HT1080 (cell line): ENCODE data around the gene HCST. TPM values are rescaled to one million over a fixed set of nuclear protein-coding genes. Genes with fewer than 3 reads are reported as not detected.
"Not testable (repeated sequence)": the region's sequence is repeated elsewhere in the genome, so short reads cannot be mapped to it uniquely, and the experiment has no call there.

Experiments
- DNase-seq: peaks from one replicate; pipeline ENCODE4 v3.0.0-alpha.2; 2015; ENCODE audit warnings: low read depth
- polyA plus RNA-seq, 2 experiments: library from polyadenylated mRNA; depleted of rRNA; stranded (reverse); fragments of >200 nt; gene quantifications; 2 replicates each; pipeline ENCODE4 v1.2.3, GENCODE V29; 2015
- total RNA-seq: library from RNA; depleted of rRNA; stranded (reverse); fragments of >200 nt; shearing (Covaris generic); gene quantifications from 2 replicates; pipeline ENCODE4 v1.2.3, GENCODE V29; 2014; rRNA removed

HCST gene, protein sequence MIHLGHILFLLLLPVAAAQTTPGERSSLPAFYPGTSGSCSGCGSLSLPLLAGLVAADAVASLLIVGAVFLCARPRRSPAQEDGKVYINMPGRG
- not detected in 2 replicates for total RNA-seq
- polyA plus RNA-seq (2015; cell fraction: cytosol; rRNA removed): not detected in 2 replicates
- not detected in 2 replicates for polyA plus RNA-seq (2015; cell fraction: nucleus; rRNA removed)

DNA sequence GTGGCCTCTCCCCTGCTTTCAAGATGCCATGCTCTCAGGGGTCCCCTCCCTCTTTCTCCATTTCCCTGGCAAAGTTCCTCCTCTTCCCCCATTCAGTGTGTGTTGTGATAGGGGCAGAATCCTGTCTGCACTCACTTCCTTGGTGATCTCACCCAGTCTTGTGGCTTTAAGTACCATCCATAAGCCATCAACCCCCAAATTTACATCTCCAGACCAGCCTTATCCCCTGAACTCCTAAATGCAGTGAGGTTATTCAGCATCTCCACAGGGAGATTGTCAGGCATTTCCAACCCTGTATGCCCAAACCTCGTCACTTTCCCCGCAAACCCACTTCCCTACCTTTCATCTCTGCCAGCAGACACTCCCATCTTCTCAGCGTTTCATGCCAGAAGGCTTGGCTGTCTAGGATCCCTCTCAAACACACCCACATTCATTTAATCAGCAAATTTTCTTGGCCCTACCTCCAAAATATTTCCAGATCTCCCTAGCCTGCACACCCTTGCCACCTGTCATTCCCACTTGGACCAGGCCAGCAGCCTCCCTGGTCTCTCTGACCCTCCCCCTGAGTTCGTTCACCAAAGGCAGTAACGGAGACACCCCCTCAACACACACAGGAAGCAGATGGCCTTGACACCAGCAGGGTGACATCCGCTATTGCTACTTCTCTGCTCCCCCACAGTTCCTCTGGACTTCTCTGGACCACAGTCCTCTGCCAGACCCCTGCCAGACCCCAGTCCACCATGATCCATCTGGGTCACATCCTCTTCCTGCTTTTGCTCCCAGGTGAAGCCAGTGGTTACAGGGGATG, at the start of gene HCST:
Gene HCST, plus strand, starts transcription at position 676 of the 808 bp plus-strand sequence. Its CDS starts 65 bp downstream, at position 741.
- DNase-seq: no peak

DNA sequence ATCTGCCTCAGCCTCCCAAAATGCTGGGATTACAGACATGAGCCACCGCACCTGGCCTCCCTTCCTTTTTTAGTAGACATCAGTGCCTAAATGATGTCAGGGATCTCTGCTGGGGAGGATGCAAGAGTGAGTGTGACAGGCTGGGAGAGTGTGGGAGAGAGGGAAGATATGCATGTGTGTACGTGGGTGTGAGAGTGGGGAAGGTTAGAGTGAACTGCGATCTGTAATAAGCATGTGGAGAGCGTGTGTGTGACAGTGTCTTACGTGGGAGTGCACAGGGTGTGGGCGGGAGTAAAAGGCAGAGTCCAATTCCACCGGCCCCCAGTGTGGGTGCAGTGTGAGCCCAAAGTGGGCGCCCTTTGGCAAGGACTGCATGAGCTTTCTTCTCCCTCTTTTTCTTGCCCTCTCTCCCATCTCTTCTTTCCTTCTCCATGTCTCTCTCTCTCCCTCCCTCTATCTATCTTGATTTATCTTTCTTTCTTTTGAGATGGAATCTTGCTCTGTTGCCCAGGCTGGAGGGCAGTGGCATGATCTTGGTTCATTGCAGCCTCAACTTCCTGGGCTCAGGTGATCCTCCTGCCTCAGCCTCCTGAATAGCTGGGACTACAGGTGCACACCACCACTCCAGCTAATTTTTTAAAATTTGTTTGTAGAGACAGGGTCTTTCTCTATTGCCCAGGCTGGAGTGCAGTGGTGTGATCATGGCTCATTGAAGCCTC, 49.1 kb upstream of the HCST start:
- no peak for DNase-seq

DNA sequence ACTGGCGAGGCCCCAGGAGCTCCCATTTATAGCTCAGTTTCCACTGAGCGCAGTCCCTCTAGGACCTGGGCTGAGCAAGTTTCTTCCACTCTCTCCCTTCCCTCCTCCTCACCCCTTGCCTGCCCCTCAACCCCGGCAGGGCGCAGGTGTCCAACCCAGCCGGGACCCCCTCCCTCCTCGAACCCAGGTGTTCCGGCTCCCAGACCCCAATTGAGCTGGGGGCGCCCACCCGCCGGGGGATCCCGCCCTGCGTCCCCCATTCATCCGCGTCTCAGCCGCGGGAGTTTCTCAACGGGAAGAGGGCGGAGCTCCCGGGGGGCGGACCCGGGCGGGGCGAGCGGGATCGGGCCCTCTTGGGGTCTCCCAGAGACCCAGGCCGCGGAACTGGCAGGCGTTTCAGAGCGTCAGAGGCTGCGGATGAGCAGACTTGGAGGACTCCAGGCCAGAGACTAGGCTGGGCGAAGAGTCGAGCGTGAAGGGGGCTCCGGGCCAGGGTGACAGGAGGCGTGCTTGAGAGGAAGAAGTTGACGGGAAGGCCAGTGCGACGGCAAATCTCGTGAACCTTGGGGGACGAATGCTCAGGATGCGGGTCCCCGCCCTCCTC, 45.7 kb upstream of the HCST start, which contains the start of gene KIRREL2:
Gene KIRREL2, plus strand, starts transcription at position 366 of the 604 bp plus-strand sequence. Its CDS starts 209 bp downstream, at position 575.
- no peak for DNase-seq

DNA sequence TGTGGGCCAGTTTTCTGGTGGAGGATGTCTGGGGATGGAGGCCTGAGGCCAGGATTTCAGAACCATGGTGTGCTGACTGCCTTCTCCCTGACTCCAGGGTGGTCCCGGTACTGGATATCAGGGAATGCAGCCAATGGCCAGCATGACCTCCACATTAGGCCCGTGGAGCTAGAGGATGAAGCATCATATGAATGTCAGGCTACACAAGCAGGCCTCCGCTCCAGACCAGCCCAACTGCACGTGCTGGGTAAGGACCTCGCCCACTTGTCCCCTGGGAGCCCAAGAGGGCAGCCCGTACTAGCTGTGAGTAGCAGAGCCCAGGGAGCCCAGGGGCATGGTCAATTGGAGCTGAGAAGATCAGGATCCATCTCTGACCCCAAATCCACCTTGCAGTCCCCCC, 44.0 kb upstream of the HCST start:
- DNase-seq: no peak

DNA sequence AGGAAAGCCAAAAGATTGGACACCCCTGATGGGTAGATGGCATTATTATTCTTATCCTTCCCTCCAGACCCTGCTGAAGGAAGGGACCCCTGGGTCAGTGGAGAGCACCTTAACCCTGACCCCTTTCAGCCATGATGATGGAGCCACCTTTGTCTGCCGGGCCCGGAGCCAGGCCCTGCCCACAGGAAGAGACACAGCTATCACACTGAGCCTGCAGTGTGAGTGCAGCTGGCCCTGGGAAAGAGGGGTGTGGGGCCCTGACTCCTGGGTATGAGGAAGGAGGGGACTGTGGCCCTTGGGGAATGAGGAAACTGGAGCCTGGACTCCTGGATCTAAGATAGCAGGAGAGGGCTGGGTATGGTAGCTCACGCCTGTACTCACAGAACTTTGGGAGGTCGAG, 42.9 kb upstream of the HCST start:
- DNase-seq: no peak

DNA sequence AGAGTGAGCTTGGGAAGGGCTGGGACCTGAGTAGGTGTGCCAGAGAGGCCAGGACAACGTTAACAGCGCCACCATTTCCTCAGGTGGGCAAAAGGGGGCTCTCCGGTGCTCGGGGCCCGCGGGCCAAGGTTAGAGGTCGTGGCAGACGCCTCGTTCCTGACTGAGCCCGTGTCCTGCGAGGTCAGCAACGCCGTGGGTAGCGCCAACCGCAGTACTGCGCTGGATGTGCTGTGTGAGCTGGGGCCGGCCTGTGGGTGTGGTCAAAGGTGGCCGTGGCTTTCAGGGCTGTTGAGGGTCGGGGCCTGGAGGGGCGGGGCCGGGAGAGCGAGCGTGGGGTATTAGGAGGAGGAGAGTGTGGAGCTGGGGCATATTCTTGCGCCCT, 41.9 kb upstream of the HCST start:
- DNase-seq: no peak

DNA sequence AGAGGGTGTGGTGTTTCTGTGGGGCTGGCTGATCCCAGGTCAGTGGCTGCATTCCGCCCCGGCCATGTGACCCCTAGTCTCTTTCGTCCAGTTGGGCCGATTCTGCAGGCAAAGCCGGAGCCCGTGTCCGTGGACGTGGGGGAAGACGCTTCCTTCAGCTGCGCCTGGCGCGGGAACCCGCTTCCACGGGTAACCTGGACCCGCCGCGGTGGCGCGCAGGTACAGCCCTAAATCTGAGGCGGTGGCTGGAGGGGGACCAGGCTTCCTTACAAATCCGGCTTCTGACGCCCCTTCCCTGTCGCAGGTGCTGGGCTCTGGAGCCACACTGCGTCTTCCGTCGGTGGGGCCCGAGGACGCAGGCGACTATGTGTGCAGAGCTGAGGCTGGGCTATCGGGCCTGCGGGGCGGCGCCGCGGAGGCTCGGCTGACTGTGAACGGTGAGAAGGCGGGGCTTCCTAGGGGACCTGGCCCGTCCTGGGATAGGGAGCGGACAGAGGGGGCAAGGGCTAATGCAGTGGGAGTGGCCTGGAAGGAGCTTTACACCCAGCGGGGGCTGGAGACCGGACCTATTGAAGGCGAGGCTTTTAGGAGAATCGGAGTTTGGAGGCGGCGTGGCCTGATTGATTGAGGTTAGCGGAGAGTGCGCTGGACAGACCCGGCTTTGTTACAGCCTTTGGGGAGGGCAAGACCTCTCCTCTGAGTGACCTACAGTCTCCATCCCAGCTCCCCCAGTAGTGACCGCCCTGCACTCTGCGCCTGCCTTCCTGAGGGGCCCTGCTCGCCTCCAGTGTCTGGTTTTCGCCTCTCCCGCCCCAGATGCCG, 41.3 kb upstream of the HCST start:
- DNase-seq: no peak

DNA sequence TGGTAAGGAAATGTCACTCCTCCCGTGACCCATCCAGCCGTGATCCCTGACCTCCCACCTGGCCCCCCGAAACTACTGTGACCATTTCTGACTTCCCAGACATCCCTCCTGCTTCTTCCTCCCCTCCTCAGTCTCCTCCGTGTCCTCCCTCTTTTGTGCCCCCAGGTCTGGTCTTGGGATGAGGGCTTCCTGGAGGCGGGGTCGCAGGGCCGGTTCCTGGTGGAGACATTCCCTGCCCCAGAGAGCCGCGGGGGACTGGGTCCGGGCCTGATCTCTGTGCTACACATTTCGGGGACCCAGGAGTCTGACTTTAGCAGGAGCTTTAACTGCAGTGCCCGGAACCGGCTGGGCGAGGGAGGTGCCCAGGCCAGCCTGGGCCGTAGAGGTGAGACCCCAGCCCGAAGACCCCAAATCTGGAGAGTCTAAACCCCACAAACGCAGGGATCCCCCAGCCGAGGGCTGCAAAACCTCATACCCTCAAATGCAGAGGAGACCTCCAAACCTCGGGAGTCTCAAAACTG, 40.6 kb upstream of the HCST start:
- DNase-seq: no peak

DNA sequence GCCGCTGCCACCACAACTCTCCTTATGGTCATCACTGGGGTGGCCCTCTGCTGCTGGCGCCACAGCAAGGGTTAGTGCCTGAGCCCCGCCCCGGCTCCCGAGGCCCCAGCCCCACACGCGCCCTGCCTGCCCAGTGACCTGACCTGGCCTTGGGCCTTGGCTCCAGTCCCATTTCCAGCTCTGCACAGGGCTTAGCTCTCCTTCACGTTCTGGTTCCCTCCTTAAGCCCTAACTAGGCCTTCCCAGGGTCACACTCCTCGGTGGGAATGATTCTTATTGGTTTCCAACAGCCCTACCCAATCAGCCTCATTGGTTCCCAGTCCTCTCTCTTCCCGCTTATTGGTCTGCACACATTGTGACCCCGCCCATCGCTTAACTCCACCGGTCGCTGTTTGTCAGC, 39.8 kb upstream of the HCST start:
- no peak for DNase-seq

DNA sequence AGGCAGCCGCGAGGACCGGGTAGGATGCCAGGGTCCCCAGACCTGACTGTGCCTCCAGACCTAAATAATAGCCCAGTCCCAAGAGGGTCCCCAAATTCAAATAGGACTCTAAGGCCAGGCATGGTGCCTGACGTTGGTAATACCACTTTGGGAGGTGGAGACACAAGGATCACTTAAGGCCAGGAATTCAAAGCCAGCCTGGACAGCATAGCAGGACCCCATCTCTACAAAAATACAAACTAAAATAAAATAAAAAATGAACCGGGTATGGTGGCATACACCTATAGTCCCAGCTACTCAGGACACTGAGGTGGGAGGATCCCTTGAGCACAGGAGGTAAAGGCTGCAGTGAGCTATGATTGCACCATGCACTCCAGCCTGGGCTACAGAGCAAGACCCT, 39.3 kb upstream of the HCST start:
- DNase-seq: no peak

DNA sequence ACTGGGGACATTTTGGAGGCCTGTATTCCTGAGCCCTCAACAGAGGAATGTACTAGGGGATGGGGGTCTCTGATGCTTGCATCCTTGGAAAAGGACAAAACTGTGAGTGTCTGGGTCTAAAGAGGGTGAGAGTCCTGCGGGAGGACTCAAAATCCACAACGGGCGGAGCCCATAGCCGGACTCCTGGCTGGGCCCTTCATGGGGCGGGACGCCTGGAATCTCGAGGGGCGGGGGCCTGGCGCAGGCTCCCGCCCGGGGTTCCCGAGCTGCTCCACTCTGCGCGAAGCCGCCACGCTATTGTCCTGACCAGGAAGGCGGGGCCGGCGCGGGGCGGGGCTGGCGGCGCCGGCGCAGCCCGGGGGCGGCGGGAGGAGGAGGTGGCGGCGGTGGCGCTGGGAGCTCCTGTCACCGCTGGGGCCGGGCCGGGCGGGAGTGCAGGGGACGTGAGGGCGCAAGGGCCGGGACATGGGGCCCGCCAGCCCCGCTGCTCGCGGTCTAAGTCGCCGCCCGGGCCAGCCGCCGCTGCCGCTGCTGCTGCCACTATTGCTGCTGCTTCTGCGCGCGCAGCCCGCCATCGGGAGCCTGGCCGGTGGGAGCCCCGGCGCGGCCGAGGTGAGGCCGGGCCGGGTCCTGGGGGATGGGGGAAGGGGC, 34.0 kb upstream of the HCST start, which contains the start of gene APLP1:
Gene APLP1, plus strand, starts transcription at position 403 of the 651 bp plus-strand sequence. Its CDS starts 63 bp downstream, at position 466.
- no peak for DNase-seq

DNA sequence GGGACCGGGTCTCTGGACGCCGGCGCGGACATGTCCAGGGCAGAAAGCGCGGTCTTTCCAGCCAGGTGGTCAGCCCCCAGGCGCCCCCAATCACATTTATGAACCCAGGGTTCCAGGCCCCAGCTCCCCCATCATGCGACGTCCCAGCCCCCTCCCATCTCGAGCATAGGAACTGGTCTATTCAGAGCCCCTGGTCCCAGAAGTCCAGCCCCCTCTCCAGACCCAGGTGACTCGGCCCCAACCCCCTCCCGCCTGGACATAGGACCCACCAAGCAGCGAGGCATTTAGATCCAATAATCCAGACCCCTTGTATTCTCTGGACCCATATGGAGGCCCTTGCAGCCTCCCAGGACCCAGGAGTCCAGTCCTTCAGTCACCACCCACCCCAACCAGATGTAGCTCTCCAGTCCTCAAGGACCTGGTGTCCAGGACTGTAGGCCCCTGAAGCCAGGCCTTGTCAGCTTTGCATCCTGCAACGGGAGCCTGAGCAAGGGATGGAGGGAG, 33.5 kb upstream of the HCST start:
- DNase-seq: no peak

DNA sequence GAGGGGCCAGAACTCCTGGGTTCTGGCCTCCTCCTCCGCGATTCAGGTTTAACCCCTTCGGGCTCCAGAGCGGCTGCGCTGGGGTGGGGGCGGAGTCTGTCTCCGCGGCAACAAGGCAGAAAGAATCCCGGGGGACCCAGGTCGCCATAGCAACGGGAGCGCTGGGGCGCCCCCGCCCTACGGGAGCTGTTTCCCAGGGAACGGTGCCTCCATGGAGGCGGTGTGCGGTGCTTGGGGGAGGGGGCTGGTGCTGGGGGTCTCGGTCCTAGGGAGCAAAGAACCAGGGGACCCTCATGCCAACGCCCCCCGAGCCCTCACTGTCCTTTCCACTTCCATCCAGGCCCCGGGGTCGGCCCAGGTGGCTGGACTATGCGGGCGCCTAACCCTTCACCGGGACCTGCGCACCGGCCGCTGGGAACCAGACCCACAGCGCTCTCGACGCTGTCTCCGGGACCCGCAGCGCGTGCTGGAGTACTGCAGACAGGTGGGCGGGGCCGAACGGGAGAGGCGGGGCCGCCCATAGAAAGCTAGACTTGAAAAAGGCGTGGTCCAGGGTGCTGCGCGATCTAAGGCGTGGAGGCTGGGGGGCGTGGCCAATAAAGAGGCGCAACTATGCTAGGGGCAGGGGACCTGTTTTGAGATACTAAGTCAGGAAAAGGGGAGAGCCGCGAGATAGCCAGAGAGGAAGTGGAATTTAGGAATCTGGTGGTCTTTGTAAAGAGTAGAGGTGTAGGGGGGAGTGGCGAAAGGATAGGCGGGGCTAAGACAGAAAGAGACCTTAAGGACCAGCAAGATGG, 32.8 kb upstream of the HCST start:
- peak; percentile 14 for DNase-seq

DNA sequence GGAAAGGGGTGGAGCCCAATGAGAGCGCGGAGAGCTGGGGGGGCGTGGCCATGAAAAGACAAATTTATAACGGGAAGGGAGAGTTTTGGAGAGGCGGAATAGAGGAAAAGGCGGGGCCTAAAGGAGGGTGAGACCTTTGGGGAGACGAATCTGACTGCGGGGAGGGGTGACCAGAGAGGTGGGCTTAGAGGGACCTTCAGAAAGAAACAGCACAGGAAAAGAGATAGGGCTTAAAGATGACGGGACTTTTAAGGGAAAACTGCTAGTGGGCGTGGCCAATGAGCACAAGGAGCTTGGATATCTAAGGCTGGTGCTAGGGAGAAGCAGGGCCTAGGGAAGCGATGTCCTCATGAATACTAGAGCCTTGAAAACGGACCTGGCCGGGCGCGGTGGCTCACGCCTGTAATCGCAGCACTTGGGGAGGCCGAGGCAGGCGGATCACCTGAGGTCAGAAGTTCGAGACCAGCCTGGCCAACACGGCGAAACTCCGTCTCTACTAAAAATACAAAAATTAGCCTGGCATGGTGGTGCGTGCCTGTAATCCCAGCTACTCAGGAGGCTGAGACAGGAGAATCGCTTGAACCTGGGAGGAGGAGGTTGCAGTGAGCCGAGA, 32.1 kb upstream of the HCST start:
- not testable (repeated sequence) for DNase-seq

DNA sequence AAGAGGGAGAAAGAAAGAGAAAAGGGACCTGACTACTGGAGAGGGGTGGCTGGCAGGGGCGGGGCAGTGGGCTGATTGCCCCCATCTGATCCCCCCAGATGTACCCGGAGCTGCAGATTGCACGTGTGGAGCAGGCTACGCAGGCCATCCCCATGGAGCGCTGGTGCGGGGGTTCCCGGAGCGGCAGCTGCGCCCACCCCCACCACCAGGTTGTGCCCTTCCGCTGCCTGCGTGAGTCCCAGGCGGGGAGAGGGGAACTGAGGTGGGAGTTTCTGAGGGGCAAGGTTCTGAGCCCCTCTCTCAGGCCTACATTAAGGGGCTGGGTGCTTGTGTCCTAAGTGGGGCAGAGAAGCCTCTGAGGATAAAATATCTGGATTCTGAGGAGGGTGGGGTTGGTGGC, 31.5 kb upstream of the HCST start:
- DNase-seq: no peak

DNA sequence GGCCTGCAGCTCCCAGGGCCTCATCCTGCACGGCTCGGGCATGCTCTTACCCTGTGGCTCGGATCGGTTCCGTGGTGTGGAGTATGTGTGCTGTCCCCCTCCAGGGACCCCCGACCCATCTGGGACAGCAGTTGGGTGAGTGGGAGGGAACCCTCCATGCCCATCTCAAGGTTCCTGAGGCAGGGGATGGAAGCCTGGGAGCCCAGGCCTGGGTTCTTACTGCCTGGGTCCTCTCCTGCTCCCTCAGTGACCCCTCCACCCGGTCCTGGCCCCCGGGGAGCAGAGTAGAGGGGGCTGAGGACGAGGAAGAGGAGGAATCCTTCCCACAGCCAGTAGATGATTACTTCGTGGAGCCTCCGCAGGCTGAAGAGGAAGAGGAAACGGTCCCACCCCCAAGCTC, 30.7 kb upstream of the HCST start:
- no peak for DNase-seq

DNA sequence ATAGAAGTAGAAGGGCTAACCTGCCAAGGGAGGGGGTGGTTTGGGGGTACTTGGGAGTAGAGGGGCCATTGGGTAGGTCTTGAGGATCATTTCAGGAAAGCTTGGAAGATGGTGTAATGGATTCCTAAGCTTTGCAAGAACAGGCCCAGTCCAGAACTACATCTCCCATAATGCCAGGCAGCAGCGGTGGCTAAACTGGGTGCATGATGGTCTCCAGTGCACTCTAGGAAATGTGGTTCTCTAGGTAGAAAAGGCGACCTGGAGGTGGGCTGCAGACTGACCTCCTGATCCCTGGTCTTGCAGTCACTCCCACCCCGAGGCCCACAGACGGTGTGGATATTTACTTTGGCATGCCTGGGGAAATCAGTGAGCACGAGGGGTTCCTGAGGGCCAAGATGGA, 30.1 kb upstream of the HCST start:
- no peak for DNase-seq

DNA sequence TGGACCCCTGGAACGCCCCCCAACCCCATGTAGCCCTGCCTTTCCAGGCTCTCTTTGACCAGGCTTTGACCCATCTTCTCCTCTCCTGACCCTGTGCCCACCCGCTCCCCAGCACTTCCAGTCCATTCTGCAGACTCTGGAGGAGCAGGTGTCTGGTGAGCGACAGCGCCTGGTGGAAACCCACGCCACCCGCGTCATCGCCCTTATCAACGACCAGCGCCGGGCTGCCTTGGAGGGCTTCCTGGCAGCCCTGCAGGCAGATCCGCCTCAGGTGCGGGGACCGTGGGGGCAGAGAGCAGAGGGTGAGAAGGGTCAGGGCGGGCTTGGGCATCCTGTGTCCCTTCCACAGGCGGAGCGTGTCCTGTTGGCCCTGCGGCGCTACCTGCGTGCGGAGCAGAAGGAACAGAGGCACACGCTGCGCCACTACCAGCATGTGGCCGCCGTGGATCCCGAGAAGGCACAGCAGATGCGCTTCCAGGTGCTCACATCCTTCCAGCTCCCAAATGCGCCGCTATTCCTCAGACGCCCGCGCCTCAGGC, 27.9 kb upstream of the HCST start:
- no peak for DNase-seq
